ENCODE data around the gene AGMO. TPM values are rescaled to one million over a fixed set of nuclear protein-coding genes. Genes with fewer than 3 reads are reported as not detected.

The AGMO gene
- total RNA-seq, 6 experiments from 2014 or later, result 20.8 to 58.9 (median 33.7) TPM

GRCh38 chr7:15378494-15379145 lies 183.2 kb downstream of the AGMO start:
- intact Hi-C loops (cut with DNase I), result no loop called here
- TF ChIP-seq POLR2A (IDR thresholded peaks at IDR 0.05) (no peak), CTCF (IDR thresholded peaks at IDR 0.05) (no peak)
- Histone ChIP-seq H3K36me3 (peaks cover 0 to 4% (median 0%) of the 10 kb centered on the region in 4 donors), H3K9me3 (no peaks in the 10 kb centered on the region), H3K4me1 (peaks cover 0 to 17% (median 0%) of the 10 kb centered on the region in 4 donors), H3K27me3 (no peaks in the 10 kb centered on the region), H3K27ac (no peak overlapping the region), H3K4me3 (no peak overlapping the region)
- ATAC-seq (peak in 1 of 4 donors; percentile 23), DNase-seq (no peak)
- WGBS (ENCODE audit: insufficient coverage, low coverage, low lambda C conversion rate, missing lambda C conversion rate), result 45% methylated on average over 2 of the region's 2 CpGs

- Histone ChIP-seq H3K9me3 (no peaks in the 10 kb centered on the region), H3K36me3 (peaks cover 0 to 6% (median 2%) of the 10 kb centered on the region in 4 donors), H3K4me1 (peaks cover 0 to 17% (median 0%) of the 10 kb centered on the region in 4 donors), H3K27ac (peak overlapping the region; percentile 32 to 44 (median 42)), H3K4me3 (peak overlapping the region in 1 of 3 donors; percentile 28), H3K27me3 (no peaks in the 10 kb centered on the region)
- WGBS (ENCODE audit: insufficient coverage, low coverage, low lambda C conversion rate, missing lambda C conversion rate), result 18% methylated on average over 2 of the region's 2 CpGs
- peak; percentile 77 to 91 (median 90) for ATAC-seq
- no peak for TF ChIP-seq POLR2A (IDR thresholded peaks at IDR 0.05)
- no peak for TF ChIP-seq CTCF (IDR thresholded peaks at IDR 0.05)
- intact Hi-C loops (cut with DNase I), result no loop called here
- DNase-seq, result no peak
Measured at GRCh38 chr7:15376600-15376999, 185.2 kb downstream of the AGMO start.

GRCh38 chr7:15370441-15370840 lies 191.4 kb downstream of the AGMO start:
- intact Hi-C loops (cut with DNase I), result no loop called here
- H3K27ac ChIP-seq, result no peak overlapping the region
- DNase-seq, result no peak
- ATAC-seq, result no peak
- no peak overlapping the region for H3K4me3 ChIP-seq
- H3K36me3 ChIP-seq, result peaks cover 0 to 8% (median 2%) of the 10 kb centered on the region in 4 donors
- TF ChIP-seq CTCF (IDR thresholded peaks at IDR 0.05) (no peak), POLR2A (IDR thresholded peaks at IDR 0.05) (no peak)
- no peaks in the 10 kb centered on the region for H3K27me3 ChIP-seq
- H3K9me3 ChIP-seq, result no peaks in the 10 kb centered on the region
- H3K4me1 ChIP-seq, result peaks cover 0 to 6% (median under 1%) of the 10 kb centered on the region in 4 donors
- WGBS (ENCODE audit: insufficient coverage, low coverage, low lambda C conversion rate, missing lambda C conversion rate), result 81% methylated on average over 1 of the region's 1 CpG

- Histone ChIP-seq H3K4me3 (no peak overlapping the region), H3K27me3 (no peaks in the 10 kb centered on the region), H3K9me3 (no peaks in the 10 kb centered on the region), H3K27ac (no peak overlapping the region), H3K4me1 (peaks cover 0 to 7% (median 0%) of the 10 kb centered on the region in 4 donors), H3K36me3 (peaks cover 0 to 11% (median 2%) of the 10 kb centered on the region in 4 donors)
- WGBS (ENCODE audit: insufficient coverage, low coverage, low lambda C conversion rate, missing lambda C conversion rate), result 0% methylated on average over 1 of the region's 1 CpG
- DNase-seq (no peak), ATAC-seq (peak; percentile 34 to 76 (median 74))
- intact Hi-C loops (cut with DNase I), result no loop called here
- TF ChIP-seq CTCF (IDR thresholded peaks at IDR 0.05) (no peak), POLR2A (IDR thresholded peaks at IDR 0.05) (no peak)
Measured at GRCh38 chr7:15368653-15369052, 193.2 kb downstream of the AGMO start.

All from right lobe of liver (tissue), 6 donors.